Endothelial cell of umbilical vein (primary cell): ENCODE results near the gene DAP. TPM values are rescaled to one million over a fixed set of nuclear protein-coding genes. Genes with fewer than 3 reads are reported as not detected.

Source experiments
- BruUV-seq: library from RNA; stranded (reverse); fragments of 400-500 nt; replicated peaks from 2 replicates; lab custom pipeline; 2021; lab: Mats Ljungman, UMichigan
- CTCF ChIA-PET: fragments of 300-600, 350-600 bp; sonication (Branson Sonifier 250); formaldehyde crosslinking; loops from one replicate; lab custom pipeline; 2021; ENCODE audit warnings: antibody characterized with exemption, inconsistent platforms; lab: Charles Lee
- POLR2A ChIA-PET: fragments of 300-600, 350-600 bp; sonication (Branson Sonifier 250); formaldehyde crosslinking; loops from one replicate; lab custom pipeline; 2021; ENCODE audit warnings: antibody characterized with exemption, inconsistent platforms; lab: Charles Lee
- DNase-seq: peaks from one replicate; pipeline ENCODE4 v3.0.0-alpha.2; 2011; ENCODE audit warnings: low read depth, low spot score
- FAIRE-seq: peaks from 2 replicates; lab custom pipeline; 2011; peaks lifted over from hg19 to GRCh38; lab: Jason Lieb, UNC
- H2AFZ ChIP-seq: 2 replicates; pipeline ENCODE4 v1.6.0; 2012; ENCODE audit warnings: low read depth, low read length, control low read depth, inconsistent platforms
- H3K27ac ChIP-seq: 2 replicates; pipeline ENCODE4 v1.5.1; 2011; ENCODE audit warnings: low read depth, mild to moderate bottlenecking, control low read depth, low read length, moderate library complexity; ENCODE audit not compliant: insufficient read depth
- H3K27me3 ChIP-seq, 2 experiments: 2 replicates each; pipeline versions ENCODE4 v1.6.0 to v1.6.1; 2011; ENCODE audit warnings: low read length in 2 of 2, mixed read lengths in 1 of 2; ENCODE audit not compliant: control insufficient read depth in 2 of 2, insufficient read depth in 2 of 2
- H3K36me3 ChIP-seq, 2 experiments: 2 replicates in 1 of 2; 3 replicates in 1 of 2; pipeline ENCODE4 v1.5.1; 2011; ENCODE audit warnings: low read length in 2 of 2, mild to moderate bottlenecking in 1 of 2, moderate library complexity in 1 of 2; ENCODE audit not compliant: control insufficient read depth in 2 of 2, insufficient read depth in 2 of 2; ENCODE audit errors: extremely low read depth in 1 of 2
- H3K4me1 ChIP-seq: 3 replicates; pipeline ENCODE4 v1.5.1; 2011; ENCODE audit warnings: mild to moderate bottlenecking, low read length; ENCODE audit not compliant: control insufficient read depth, insufficient read depth; ENCODE audit errors: extremely low read depth
- H3K4me2 ChIP-seq: 2 replicates; pipeline ENCODE4 v1.6.1; 2011; ENCODE audit warnings: low read length, control low read depth, mixed read lengths; ENCODE audit not compliant: insufficient read depth
- H3K4me3 ChIP-seq, 3 experiments: fragments of 200-600 bp in 1 of 3; sonication (generic), shearing (Covaris generic) in 1 of 3; replicated peaks in 1 of 3; 2 replicates each; pipeline ENCODE4 v1.5.1; 2011 to 2016; ENCODE audit warnings: control low read depth in 3 of 3, low read length in 3 of 3, mild to moderate bottlenecking in 2 of 3, inconsistent platforms in 1 of 3, low read depth in 1 of 3, moderate library complexity in 1 of 3; ENCODE audit not compliant: insufficient read depth in 1 of 3
- H3K79me2 ChIP-seq: 2 replicates; pipeline ENCODE4 v1.6.0; 2012; ENCODE audit warnings: low read length, inconsistent platforms; ENCODE audit not compliant: control insufficient read depth, insufficient read depth
- H3K9ac ChIP-seq: replicated peaks from 2 replicates; pipeline ENCODE3; 2011; ENCODE audit warnings: low read length, control low read depth; ENCODE audit not compliant: insufficient read depth; ENCODE audit errors: extremely low read depth
- H3K9me1 ChIP-seq: replicated peaks from 3 replicates; pipeline ENCODE4 v1.6.0; 2011; ENCODE audit warnings: mild to moderate bottlenecking, low read length; ENCODE audit not compliant: control insufficient read depth, insufficient read depth; ENCODE audit errors: extremely low read depth
- H3K9me3 ChIP-seq: replicated peaks from 2 replicates; pipeline ENCODE4 v1.5.1; 2012; ENCODE audit warnings: low read length, inconsistent platforms; ENCODE audit not compliant: control insufficient read depth, insufficient read depth
- H4K20me1 ChIP-seq: replicated peaks from 2 replicates; pipeline ENCODE3; 2011; ENCODE audit warnings: mild to moderate bottlenecking, low read length; ENCODE audit not compliant: control insufficient read depth, insufficient read depth; ENCODE audit errors: extremely low read depth
- CTCF ChIP-seq, 2 donors: IDR thresholded peaks; 1 replicate in 1 of 2; 2 replicates in 1 of 2; pipeline ENCODE4 v1.5.1; 2011; ENCODE audit warnings: low read length in 2 of 2, mild to moderate bottlenecking in 2 of 2, moderate library complexity in 2 of 2, control low read depth in 1 of 2, inconsistent platforms in 1 of 2, low read depth in 1 of 2; ENCODE audit not compliant: insufficient read depth in 1 of 2; ENCODE audit errors: extremely low read depth in 1 of 2
- EZH2 ChIP-seq: IDR thresholded peaks from 2 replicates; pipeline ENCODE4 v1.6.1; 2012; ENCODE audit warnings: borderline replicate concordance, low read depth, mild to moderate bottlenecking, moderate library complexity, low read length, inconsistent platforms; ENCODE audit not compliant: severe bottlenecking
- FOS ChIP-seq: IDR thresholded peaks from 2 replicates; pipeline ENCODE4 v1.6.1; 2011; ENCODE audit warnings: mild to moderate bottlenecking, low read length, moderate library complexity, borderline replicate concordance; ENCODE audit not compliant: insufficient read depth
- GATA2 ChIP-seq: IDR thresholded peaks from 2 replicates; pipeline ENCODE4 v1.7.0; 2011; ENCODE audit warnings: low read depth, mild to moderate bottlenecking, moderate library complexity, mixed read lengths, low read length; ENCODE audit not compliant: insufficient read length, insufficient read depth
- JUN ChIP-seq: IDR thresholded peaks from 2 replicates; pipeline ENCODE4 v1.6.1; 2011; ENCODE audit warnings: borderline replicate concordance, low read depth; ENCODE audit not compliant: insufficient read length, insufficient read depth
- MYC ChIP-seq: IDR thresholded peaks from one replicate; pipeline ENCODE4 v1.6.1; 2011; ENCODE audit warnings: mild to moderate bottlenecking, low read depth, low read length
- POLR2A ChIP-seq: IDR thresholded peaks from 2 replicates; pipeline ENCODE4 v1.6.1; 2012; ENCODE audit warnings: low read depth, mild to moderate bottlenecking, control low read depth, low read length
- POLR2AphosphoS5 ChIP-seq: IDR thresholded peaks from 2 replicates; pipeline ENCODE4 v1.6.1; 2012; ENCODE audit warnings: low read depth, mild to moderate bottlenecking, control low read depth, low read length, moderate library complexity; ENCODE audit not compliant: insufficient read depth
- dilution Hi-C: fragments of 300-500 bp; cut with MboI; formaldehyde crosslinking; loops from one replicate; pipeline ENCODE4 v1.15.0; 2019; ENCODE audit warnings: low sequenced_read_pairs; ENCODE audit not compliant: extremely low pct_ligation_motif_present
- intact Hi-C: fragments of 100-400 bp; cut with micrococcal nuclease; formaldehyde crosslinking; loops from one replicate; pipeline ENCODE4 v1.10.0; 2022
- polyA plus RNA-seq, 4 experiments: library from polyadenylated mRNA; depleted of rRNA in 3 of 4; stranded (reverse) in 3 of 4; unstranded in 1 of 4; fragments of >200 nt; gene quantifications; 2 replicates each; pipeline versions ENCODE4 v1.2.1 to v1.2.3, GENCODE V29; 2011 to 2012; ENCODE audit warnings: missing spikeins in 1 of 4
- total RNA-seq: library from RNA; stranded (reverse); gene quantifications from 2 replicates; pipeline ENCODE4 v1.2.3, GENCODE V29; 2021
- TF ChIP-seq, protein P1 (sequence below): IDR thresholded peaks from 2 replicates; pipeline ENCODE4 v1.6.1; 2011; ENCODE audit not compliant: insufficient read depth, insufficient read length

The DAP gene
- total and polyA plus RNA-seq, 2 donors (not counting 3 experiments of a cell fraction or from before 2014, with no cell fraction given) = 79.8 to 188 TPM

- H3K4me3 ChIP-seq = no peak overlapping the region
- DNase-seq = no peak
- H3K79me2 ChIP-seq = no peaks in the 10 kb centered on the region
- H3K4me1 ChIP-seq = peaks cover 19% of the 10 kb centered on the region
- no peak overlapping the region for H3K9ac ChIP-seq
- H3K27ac ChIP-seq = no peak overlapping the region
- H4K20me1 ChIP-seq = no peaks in the 10 kb centered on the region
- TF ChIP-seq, protein P1, sequence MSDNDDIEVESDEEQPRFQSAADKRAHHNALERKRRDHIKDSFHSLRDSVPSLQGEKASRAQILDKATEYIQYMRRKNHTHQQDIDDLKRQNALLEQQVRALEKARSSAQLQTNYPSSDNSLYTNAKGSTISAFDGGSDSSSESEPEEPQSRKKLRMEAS = no peak
- TF ChIP-seq POLR2A (no peak), GATA2 (no peak), MYC (no peak), JUN (no peak), POLR2AphosphoS5 (no peak), CTCF (IDR thresholded peaks at IDR 0.05; ENCODE audit: extremely low read depth in 1 of 2, insufficient read depth in 1 of 2, low read depth in 1 of 2, low read length in 2 of 2) (no peak), EZH2 (no peak), FOS (no peak)
- H2AFZ ChIP-seq = no peak overlapping the region
- no TSS peak for BruUV-seq
- ChIA-PET CTCF (interaction anchor here (5.9 kb wide), 1 partner anchor 177 kb away, joined by 283 read pairs; no protein-coding TSS in a partner anchor), POLR2A (no interaction called here)
- H3K36me3 ChIP-seq = no peaks in the 10 kb centered on the region
- H3K4me2 ChIP-seq = no peak overlapping the region
- intact Hi-C loops (no loop called here), dilution Hi-C loops (no loop called here)
- no peaks in the 10 kb centered on the region for H3K27me3 ChIP-seq
- no peak for FAIRE-seq
- no peaks in the 10 kb centered on the region for H3K9me1 ChIP-seq
- no peaks in the 10 kb centered on the region for H3K9me3 ChIP-seq
These were observed 130.9 kb downstream of the DAP start for GRCh38 chr5:10630126-10630525.
